BLaER1 treated with 17β-estradiol and CSF1 and Interleukin-3, amounts not matched to agents 10 nM and 100 nM (cell line): ENCODE results near the gene DCP2.

Source experiments
- H3K27ac ChIP-seq, 11 experiments: shearing (Covaris generic); formaldehyde crosslinking; 2 replicates each; pipeline ENCODE4 v1.8.1; 2022
- H3K27me3 ChIP-seq, 11 experiments: shearing (Covaris generic); formaldehyde crosslinking; 2 replicates each; pipeline ENCODE4 v1.8.1; 2022
- H3K36me3 ChIP-seq, 11 experiments: shearing (Covaris generic); formaldehyde crosslinking; 2 replicates each; pipeline ENCODE4 v1.8.1; 2022
- H3K4me1 ChIP-seq, 10 experiments: shearing (Covaris generic); formaldehyde crosslinking; 2 replicates each; pipeline ENCODE4 v1.8.1; 2022
- H3K4me2 ChIP-seq, 11 experiments: shearing (Covaris generic); formaldehyde crosslinking; 2 replicates each; pipeline ENCODE4 v1.8.1; 2022
- H3K4me3 ChIP-seq, 10 experiments: shearing (Covaris generic); formaldehyde crosslinking; 2 replicates each; pipeline ENCODE4 v1.8.1; 2022
- H3K9ac ChIP-seq, 11 experiments: shearing (Covaris generic); formaldehyde crosslinking; 2 replicates each; pipeline ENCODE4 v1.8.1; 2022
- H3K9me3 ChIP-seq, 11 experiments: shearing (Covaris generic); formaldehyde crosslinking; replicated peaks in 1 of 11; 2 replicates each; pipeline ENCODE4 v1.8.1; 2022
- H4K20me1 ChIP-seq, 11 experiments: shearing (Covaris generic); formaldehyde crosslinking; 2 replicates each; pipeline ENCODE4 v1.8.1; 2022
- Cebpa-rat ChIP-seq, 11 experiments: shearing (Covaris generic); IDR thresholded peaks; 2 replicates each; pipeline ENCODE4 v1.8.1; 2022

The DCP2 gene

DNA sequence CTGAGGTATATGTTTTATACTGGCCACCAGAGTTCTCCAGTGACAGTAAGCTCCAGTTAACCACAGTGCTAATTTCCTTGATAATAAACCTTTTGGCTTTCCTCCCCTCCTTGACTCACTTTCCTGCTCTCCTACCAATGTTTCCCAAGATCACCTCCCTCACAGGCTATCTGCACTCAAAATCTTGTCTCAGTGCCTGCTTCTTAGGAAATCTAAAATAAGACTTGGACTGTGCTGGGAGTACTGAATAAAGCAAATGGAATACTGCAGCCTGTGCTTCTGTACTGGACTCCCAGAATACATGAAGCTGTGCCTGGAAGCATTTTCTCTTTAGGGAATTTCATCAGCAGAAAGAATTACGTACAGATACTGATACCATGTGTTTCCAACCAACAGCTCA is 1.7 kb upstream of the DCP2 start:
- no peak for TF ChIP-seq Cebpa-rat (IDR thresholded peaks at IDR 0.05)
- Histone ChIP-seq H4K20me1 (peaks cover 4 to 26% (median 20%) of the 10 kb centered on the region in 11 experiments; a peak in 16 of 22 replicates), H3K4me3 (no peak overlapping the region), H3K27ac (no peak overlapping the region), H3K4me1 (peaks cover 7 to 26% (median 19%) of the 10 kb centered on the region in 10 experiments; a peak in 18 of 20 replicates), H3K36me3 (peaks cover 0 to 7% (median 0%) of the 10 kb centered on the region in 11 experiments; a peak in 1 of 22 replicates), H3K9me3 (peaks cover 0 to 4% (median 0%) of the 10 kb centered on the region in 11 experiments; a peak in 2 of 22 replicates), H3K27me3 (no peaks in the 10 kb centered on the region), H3K4me2 (no peak overlapping the region), H3K9ac (no peak overlapping the region)

DNA sequence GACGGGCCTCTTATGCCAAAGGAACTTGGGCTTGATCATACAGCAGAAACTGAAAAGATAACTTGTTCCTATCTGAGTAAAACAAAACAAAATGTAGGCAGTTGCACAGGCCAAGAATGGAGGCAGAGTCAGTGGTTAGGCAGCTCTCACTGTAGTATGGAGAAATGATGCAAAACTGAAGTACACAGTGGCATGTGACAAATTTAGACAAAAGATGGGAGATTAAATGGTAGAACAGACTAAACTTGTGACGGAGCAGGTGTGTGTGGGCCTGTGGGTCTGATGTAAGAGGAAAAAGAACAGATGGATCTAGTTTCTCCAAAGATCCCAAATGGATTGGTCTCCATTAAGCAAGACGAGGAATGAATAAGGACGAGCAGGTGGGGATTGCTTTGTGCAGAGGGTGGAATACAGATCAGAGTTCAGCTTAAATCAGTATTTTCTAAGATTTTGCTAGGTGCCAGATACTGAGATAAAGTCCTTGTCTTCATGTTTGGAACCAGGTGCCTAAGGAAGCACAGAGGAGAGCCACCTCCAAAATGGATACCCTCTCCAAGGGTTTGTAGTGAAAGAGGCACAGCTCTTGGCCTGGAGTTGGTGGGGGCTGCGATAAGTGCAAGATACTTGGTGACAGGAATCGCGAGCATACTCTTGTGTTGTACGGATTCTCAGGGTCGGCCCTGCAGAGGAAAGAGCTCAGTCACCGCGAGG is 722 bp upstream of the DCP2 start:
- peak overlapping the region in 10 of 11 experiments; percentile 44 to 98 (median 94); a peak in 19 of 22 replicates for H3K9ac ChIP-seq
- peak overlapping the region; percentile 62 to 79 (median 70) for H3K4me2 ChIP-seq
- peaks cover 0 to 4% (median 0%) of the 10 kb centered on the region in 11 experiments; a peak in 2 of 22 replicates for H3K9me3 ChIP-seq
- peak overlapping the region in 10 of 11 experiments; percentile 57 to 98 (median 94); a peak in 20 of 22 replicates for H3K27ac ChIP-seq
- no peak for TF ChIP-seq Cebpa-rat (IDR thresholded peaks at IDR 0.05)
- peaks cover 1 to 16% (median 4%) of the 10 kb centered on the region in 11 experiments; a peak in 21 of 22 replicates for H3K36me3 ChIP-seq
- H3K4me1 ChIP-seq: peaks cover 11 to 30% (median 21%) of the 10 kb centered on the region in 10 experiments; a peak in 18 of 20 replicates
- no peaks in the 10 kb centered on the region for H3K27me3 ChIP-seq
- peaks cover 5 to 35% (median 29%) of the 10 kb centered on the region in 11 experiments; a peak in 18 of 22 replicates for H4K20me1 ChIP-seq
- peak overlapping the region; percentile 77 to 95 (median 87) for H3K4me3 ChIP-seq

GRCh38 chr5:112977440-112977861 is 853 bp downstream of the DCP2 start:
- Histone ChIP-seq H3K9ac (peak overlapping the region; percentile 90 to 98 (median 94)), H3K4me1 (peaks cover 11 to 40% (median 24%) of the 10 kb centered on the region in 10 experiments; a peak in 18 of 20 replicates), H3K4me3 (peak overlapping the region; percentile 77 to 95 (median 87)), H4K20me1 (peaks cover 21 to 51% (median 44%) of the 10 kb centered on the region in 11 experiments; a peak in 21 of 22 replicates), H3K36me3 (peaks cover 17 to 32% (median 19%) of the 10 kb centered on the region in 11 experiments), H3K9me3 (peaks cover 0 to 7% (median 0%) of the 10 kb centered on the region in 11 experiments; a peak in 2 of 22 replicates), H3K4me2 (peak overlapping the region; percentile 66 to 93 (median 85)), H3K27ac (peak overlapping the region; percentile 74 to 98 (median 94)), H3K27me3 (no peaks in the 10 kb centered on the region)
- TF ChIP-seq Cebpa-rat (IDR thresholded peaks at IDR 0.05): no peak

GRCh38 chr5:112978836-112979235 is 2.2 kb downstream of the DCP2 start:
- Histone ChIP-seq H3K36me3 (peaks cover 19 to 46% (median 30%) of the 10 kb centered on the region in 11 experiments), H3K4me3 (peak overlapping the region in 9 of 10 experiments; percentile 77 to 95 (median 86); a peak in 13 of 20 replicates), H3K4me2 (peak overlapping the region in 10 of 11 experiments; percentile 66 to 93 (median 86); a peak in 16 of 22 replicates), H3K4me1 (peaks cover 18 to 52% (median 33%) of the 10 kb centered on the region in 10 experiments; a peak in 19 of 20 replicates), H3K9ac (peak overlapping the region in 3 of 11 experiments; percentile 91 to 93 (median 92); a peak in 3 of 22 replicates), H3K9me3 (peaks cover 0 to 7% (median 0%) of the 10 kb centered on the region in 11 experiments; a peak in 2 of 22 replicates), H3K27ac (peak overlapping the region in 1 of 11 experiments; percentile 90; a peak in 1 of 22 replicates), H3K27me3 (no peaks in the 10 kb centered on the region), H4K20me1 (peaks cover 35 to 64% (median 58%) of the 10 kb centered on the region in 11 experiments)
- TF ChIP-seq Cebpa-rat (IDR thresholded peaks at IDR 0.05): no peak

DNA sequence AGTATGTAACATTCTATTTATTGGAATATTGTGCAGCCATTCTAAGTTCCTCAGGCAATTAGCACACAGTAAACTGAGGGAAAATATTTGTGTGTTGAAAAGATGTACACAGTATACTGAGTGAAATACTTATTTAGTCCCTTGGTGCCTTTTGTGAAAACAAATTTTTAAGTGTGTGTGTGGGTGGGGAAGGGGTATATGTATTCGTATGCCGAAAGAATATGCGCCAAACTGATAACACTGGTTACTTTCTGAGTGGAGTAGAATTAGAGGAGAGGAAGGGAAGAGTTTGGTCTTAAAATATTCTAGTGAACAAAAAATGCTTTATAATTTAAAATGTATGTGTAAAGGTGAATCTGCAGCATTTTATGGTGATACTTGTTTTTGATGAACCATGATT is 3.1 kb downstream of the DCP2 start:
- no peak overlapping the region for H3K27ac ChIP-seq
- peaks cover 18 to 57% (median 35%) of the 10 kb centered on the region in 10 experiments; a peak in 19 of 20 replicates for H3K4me1 ChIP-seq
- H3K9me3 ChIP-seq: peaks cover 0 to 7% (median 0%) of the 10 kb centered on the region in 11 experiments; a peak in 2 of 22 replicates
- H3K27me3 ChIP-seq: no peaks in the 10 kb centered on the region
- H3K9ac ChIP-seq: peak overlapping the region in 2 of 11 experiments; percentile 51 to 57; a peak in 5 of 22 replicates
- no peak for TF ChIP-seq Cebpa-rat (IDR thresholded peaks at IDR 0.05)
- H3K4me3 ChIP-seq: peak overlapping the region in 4 of 10 experiments; percentile 4 to 93 (median 14); a peak in 4 of 20 replicates
- peaks cover 43 to 73% (median 66%) of the 10 kb centered on the region in 11 experiments for H4K20me1 ChIP-seq
- peak overlapping the region in 10 of 11 experiments; percentile 23 to 93 (median 68); a peak in 20 of 22 replicates for H3K4me2 ChIP-seq
- peaks cover 25 to 54% (median 37%) of the 10 kb centered on the region in 11 experiments for H3K36me3 ChIP-seq

GRCh38 chr5:112983363-112983762 is 6.8 kb downstream of the DCP2 start:
- Histone ChIP-seq H3K27ac (no peak overlapping the region), H3K9ac (no peak overlapping the region), H4K20me1 (peaks cover 75 to 100% (median 94%) of the 10 kb centered on the region in 11 experiments), H3K27me3 (no peaks in the 10 kb centered on the region), H3K36me3 (peaks cover 48 to 90% (median 67%) of the 10 kb centered on the region in 11 experiments), H3K4me3 (no peak overlapping the region), H3K4me1 (peaks cover 12 to 52% (median 27%) of the 10 kb centered on the region in 10 experiments; a peak in 18 of 20 replicates), H3K9me3 (peaks cover 0 to 3% (median 0%) of the 10 kb centered on the region in 11 experiments; a peak in 2 of 22 replicates), H3K4me2 (peak overlapping the region in 8 of 11 experiments; percentile 6 to 22 (median 10); a peak in 8 of 22 replicates)
- no peak for TF ChIP-seq Cebpa-rat (IDR thresholded peaks at IDR 0.05)

- Histone ChIP-seq H3K4me1 (peaks cover 5 to 24% (median 15%) of the 10 kb centered on the region in 10 experiments; a peak in 14 of 20 replicates), H4K20me1 (peaks cover 82 to 100% (median 99%) of the 10 kb centered on the region in 11 experiments), H3K36me3 (peaks cover 60 to 98% (median 83%) of the 10 kb centered on the region in 11 experiments), H3K4me2 (no peak overlapping the region), H3K4me3 (no peak overlapping the region), H3K27ac (no peak overlapping the region), H3K9me3 (peaks cover 0 to 3% (median 0%) of the 10 kb centered on the region in 11 experiments; a peak in 1 of 22 replicates), H3K9ac (no peak overlapping the region), H3K27me3 (no peaks in the 10 kb centered on the region)
- no peak for TF ChIP-seq Cebpa-rat (IDR thresholded peaks at IDR 0.05)
Observed at GRCh38 chr5:112986224-112986623, 9.6 kb downstream of the DCP2 start.

GRCh38 chr5:112995764-112996618 is 19.4 kb downstream of the DCP2 start:
- TF ChIP-seq Cebpa-rat (IDR thresholded peaks at IDR 0.05): no peak
- no peak overlapping the region for H3K4me3 ChIP-seq
- peaks cover 0 to 7% (median 0%) of the 10 kb centered on the region in 10 experiments; a peak in 1 of 20 replicates for H3K4me1 ChIP-seq
- H3K9me3 ChIP-seq: no peaks in the 10 kb centered on the region
- no peak overlapping the region for H3K4me2 ChIP-seq
- no peak overlapping the region for H3K9ac ChIP-seq
- no peak overlapping the region for H3K27ac ChIP-seq
- H4K20me1 ChIP-seq: peaks cover 46 to 99% (median 90%) of the 10 kb centered on the region in 11 experiments; a peak in 21 of 22 replicates
- no peaks in the 10 kb centered on the region for H3K27me3 ChIP-seq
- H3K36me3 ChIP-seq: peaks cover 72 to 97% (median 84%) of the 10 kb centered on the region in 11 experiments
